HEK293T (cell line): ENCODE measurements around the gene OR4F6.

Experiments used
- ARNT ChIP-seq: fragments of 450-650 bp; IDR thresholded peaks from 2 replicates; pipeline ENCODE4 v1.6.1; 2017; ENCODE audit warnings: mild to moderate bottlenecking
- BHLHE40 ChIP-seq: fragments of 450-650 bp; IDR thresholded peaks from 2 replicates; pipeline ENCODE4 v1.6.1; 2016; ENCODE audit warnings: mild to moderate bottlenecking, moderate library complexity, borderline replicate concordance
- CTBP1 ChIP-seq: fragments of 450-650 bp; IDR thresholded peaks from 2 replicates; pipeline ENCODE4 v1.6.1; 2016; ENCODE audit warnings: borderline replicate concordance
- ELF4 ChIP-seq: fragments of 450-650 bp; IDR thresholded peaks from 2 replicates; pipeline ENCODE4 v1.6.1; 2017; ENCODE audit warnings: antibody characterized with exemption
- FOXK2 ChIP-seq: fragments of 450-650 bp; IDR thresholded peaks from 2 replicates; pipeline ENCODE4 v1.6.1; 2016; ENCODE audit warnings: mild to moderate bottlenecking
- FOXM1 ChIP-seq: fragments of 450-650 bp; IDR thresholded peaks from 2 replicates; pipeline ENCODE4 v1.6.1; 2017; ENCODE audit warnings: mild to moderate bottlenecking, borderline replicate concordance
- HDGF ChIP-seq: fragments of 450-650 bp; IDR thresholded peaks from 2 replicates; pipeline ENCODE4 v1.6.1; 2017; ENCODE audit warnings: antibody characterized with exemption, borderline replicate concordance
- L3MBTL2 ChIP-seq: fragments of 450-650 bp; conservative IDR thresholded peaks from 2 replicates; pipeline ENCODE4 v1.6.1; 2016; ENCODE audit warnings: mild to moderate bottlenecking
- SP1 ChIP-seq: fragments of 450-650 bp; IDR thresholded peaks from 2 replicates; pipeline ENCODE4 v1.6.1; 2017
- SUZ12 ChIP-seq: fragments of 450-650 bp; IDR thresholded peaks from 2 replicates; pipeline ENCODE4 v1.6.1; 2016; ENCODE audit warnings: mild to moderate bottlenecking
- TARDBP ChIP-seq: fragments of 450-650 bp; IDR thresholded peaks from 2 replicates; pipeline ENCODE4 v1.6.1; 2016
- ZNF384 ChIP-seq: fragments of 450-650 bp; IDR thresholded peaks from 2 replicates; pipeline ENCODE4 v1.6.1; 2016
- TF ChIP-seq, protein P1 (sequence below): fragments of 450-650 bp; IDR thresholded peaks from 2 replicates; pipeline ENCODE4 v1.6.1; 2016

DNA sequence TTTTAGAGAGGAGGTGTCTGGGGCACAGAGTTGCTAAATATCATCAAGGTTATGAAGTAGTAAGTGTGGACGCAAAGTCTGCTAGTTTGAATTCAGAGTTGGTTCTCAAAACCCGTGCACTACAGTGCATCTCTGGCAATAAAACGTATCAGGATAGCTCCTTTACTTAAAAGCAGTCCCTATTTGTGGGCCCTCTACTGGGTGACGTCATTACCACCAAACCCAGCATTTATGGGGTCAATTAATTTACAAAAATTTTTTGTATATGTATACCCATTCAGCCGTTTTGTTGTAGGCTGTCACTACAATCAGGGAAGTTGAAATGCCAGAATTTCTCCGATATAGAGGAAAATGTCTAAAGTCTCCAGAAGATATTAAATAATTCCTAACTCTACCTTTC lies 17.5 kb downstream of the OR4F6 start:
- TF ChIP-seq, protein P1, sequence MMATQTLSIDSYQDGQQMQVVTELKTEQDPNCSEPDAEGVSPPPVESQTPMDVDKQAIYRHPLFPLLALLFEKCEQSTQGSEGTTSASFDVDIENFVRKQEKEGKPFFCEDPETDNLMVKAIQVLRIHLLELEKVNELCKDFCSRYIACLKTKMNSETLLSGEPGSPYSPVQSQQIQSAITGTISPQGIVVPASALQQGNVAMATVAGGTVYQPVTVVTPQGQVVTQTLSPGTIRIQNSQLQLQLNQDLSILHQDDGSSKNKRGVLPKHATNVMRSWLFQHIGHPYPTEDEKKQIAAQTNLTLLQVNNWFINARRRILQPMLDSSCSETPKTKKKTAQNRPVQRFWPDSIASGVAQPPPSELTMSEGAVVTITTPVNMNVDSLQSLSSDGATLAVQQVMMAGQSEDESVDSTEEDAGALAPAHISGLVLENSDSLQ, result no peak
- TF ChIP-seq ZNF384 (no peak), ARNT (no peak), TARDBP (no peak), ELF4 (no peak), SP1 (no peak), FOXK2 (no peak), BHLHE40 (no peak), CTBP1 (no peak), HDGF (no peak), FOXM1 (no peak), SUZ12 (no peak), L3MBTL2 (no peak)
